Measurements from ENCODE around the gene UFD1. TPM values are rescaled to one million over a fixed set of nuclear protein-coding genes. Genes with fewer than 3 reads are reported as not detected.

The UFD1 gene
- total and polyA plus RNA-seq, 2 of the 13 experiments (the other 11 are each of a cell fraction or from before 2014, with no cell fraction given) = 47.9 to 51.1 TPM

GRCh38 chr22:19526702-19527111 lies 47.7 kb upstream of the UFD1 start:
- in situ Hi-C loops (cut with HindIII; ENCODE audit: extremely low pct_ligation_motif_present, low pct_unique_long_range_greater_than_20kb) = no loop called here
- CTCF ChIA-PET (ENCODE audit: low intra/inter-chr PET ratio, low total read pairs) = no interaction called here
- BruUV-seq (replicated peaks) = no TSS peak

GRCh38 chr22:19526076-19526701 lies 47.2 kb upstream of the UFD1 start:
- Histone ChIP-seq H3K4me2 (ENCODE audit: low read depth, low read length) (no peak overlapping the region), H3K9me3 (ENCODE audit: low read length) (no peaks in the 10 kb centered on the region), H2AFZ (ENCODE audit: low read length) (no peak overlapping the region), H3K27me3 (ENCODE audit: control insufficient read depth in 1 of 2, insufficient read depth in 2 of 2, low read length in 2 of 2) (peaks cover 0 to 18% of the 10 kb centered on the region in 2 experiments; a peak in 1 of 5 replicates), H3K79me2 (ENCODE audit: insufficient read depth, low read length) (no peaks in the 10 kb centered on the region), H3K36me3 (replicated peaks in 1 of 2; ENCODE audit: control insufficient read depth in 1 of 2, insufficient read depth in 2 of 2, low read length in 2 of 2) (no peaks in the 10 kb centered on the region), H4K20me1 (ENCODE audit: insufficient read depth, low read length) (no peaks in the 10 kb centered on the region), H3K4me3 (replicated peaks in 1 of 3; ENCODE audit: insufficient read depth in 1 of 3, low read depth in 2 of 3, low read length in 3 of 3) (no peak overlapping the region), H3K4me1 (ENCODE audit: insufficient read depth, low read length) (no peaks in the 10 kb centered on the region), H3K27ac (ENCODE audit: extremely low read length, insufficient read depth, low read length) (no peak overlapping the region), H3K9ac (ENCODE audit: insufficient read depth, low read depth, low read length) (no peak overlapping the region)
- FAIRE-seq = no peak
- WGBS (ENCODE audit: low lambda C conversion rate) = 20% methylated on average over 4 of the region's 11 CpGs
- POLR2A ChIA-PET = no interaction called here
- in situ Hi-C loops (cut with HindIII; ENCODE audit: extremely low pct_ligation_motif_present, low pct_unique_long_range_greater_than_20kb) = no loop called here
- BruUV-seq (replicated peaks) = no TSS peak
- intact Hi-C loops (cut with micrococcal nuclease; ENCODE audit: unreplicated experiment) = no loop called here
- CTCF ChIA-PET (ENCODE audit: low intra/inter-chr PET ratio, low total read pairs) = no interaction called here
- ATAC-seq = peak; percentile 5; the same call in 1 of the 3 replicates
- no peak for DNase-seq (ENCODE audit: low spot score)
- no peak for TF ChIP-seq ZNF282 (IDR thresholded peaks at IDR 0.05; ENCODE audit: partially characterized antibody)
- TF ChIP-seq AKAP8 (CRISPR knock-in tag; IDR thresholded peaks at IDR 0.05) = 0 out of 2 replicates have a peak, but pooled peaks have one; percentile 19

More at GRCh38 chr22:19526702-19527111, 47.7 kb upstream of the UFD1 start:
- Histone ChIP-seq H3K36me3 (replicated peaks in 1 of 2; ENCODE audit: control insufficient read depth in 1 of 2, insufficient read depth in 2 of 2, low read length in 2 of 2) (no peaks in the 10 kb centered on the region), H3K4me3 (replicated peaks in 1 of 3; ENCODE audit: insufficient read depth in 1 of 3, low read depth in 2 of 3, low read length in 3 of 3) (no peak overlapping the region), H3K27me3 (ENCODE audit: control insufficient read depth in 1 of 2, insufficient read depth in 2 of 2, low read length in 2 of 2) (peaks cover 0 to 18% of the 10 kb centered on the region in 2 experiments; a peak in 1 of 5 replicates), H4K20me1 (ENCODE audit: insufficient read depth, low read length) (no peaks in the 10 kb centered on the region), H3K4me2 (ENCODE audit: low read depth, low read length) (no peak overlapping the region), H3K79me2 (ENCODE audit: insufficient read depth, low read length) (no peaks in the 10 kb centered on the region), H3K9me3 (ENCODE audit: low read length) (no peaks in the 10 kb centered on the region), H3K4me1 (ENCODE audit: insufficient read depth, low read length) (no peaks in the 10 kb centered on the region), H2AFZ (ENCODE audit: low read length) (no peak overlapping the region), H3K9ac (ENCODE audit: insufficient read depth, low read depth, low read length) (no peak overlapping the region), H3K27ac (ENCODE audit: extremely low read length, insufficient read depth, low read length) (no peak overlapping the region)
- ATAC-seq (peak; percentile 29), FAIRE-seq (no peak), DNase-seq (ENCODE audit: low spot score) (no peak)
- intact Hi-C loops (cut with micrococcal nuclease; ENCODE audit: unreplicated experiment) = no loop called here
- TF ChIP-seq ZNF225 (CRISPR knock-in tag; IDR thresholded peaks at IDR 0.05) (no peak), RARG (CRISPR knock-in tag; IDR thresholded peaks at IDR 0.05; ENCODE audit: low read depth) (no peak), NONO (IDR thresholded peaks at IDR 0.05) (no peak), NONO (CRISPR knock-in tag; conservative IDR thresholded peaks at IDR 0.05) (0 out of 2 replicates have a peak, but pooled peaks have one; percentile 19), ZNF30 (CRISPR knock-in tag; IDR thresholded peaks at IDR 0.05) (no peak), ZNF83 (CRISPR knock-in tag; IDR thresholded peaks at IDR 0.05; ENCODE audit: borderline replicate concordance) (no peak)
- WGBS (ENCODE audit: low lambda C conversion rate) = 10% methylated on average over 3 of the region's 7 CpGs
- POLR2A ChIA-PET = no interaction called here

Data from HepG2 (cell line).